SK-N-MC (cell line): ENCODE results near the gene FGD5.

Experiments
- EZH2 ChIP-seq: fragments of 200-600 bp; sonication (generic); IDR thresholded peaks from one replicate; pipeline ENCODE4 v1.6.1; 2017; ENCODE audit warnings: antibody characterized with exemption
- POLR2AphosphoS5 ChIP-seq: IDR thresholded peaks from 2 replicates; pipeline ENCODE4 v1.6.1; 2012; ENCODE audit warnings: mild to moderate bottlenecking, low read depth, low read length, borderline replicate concordance

DNA sequence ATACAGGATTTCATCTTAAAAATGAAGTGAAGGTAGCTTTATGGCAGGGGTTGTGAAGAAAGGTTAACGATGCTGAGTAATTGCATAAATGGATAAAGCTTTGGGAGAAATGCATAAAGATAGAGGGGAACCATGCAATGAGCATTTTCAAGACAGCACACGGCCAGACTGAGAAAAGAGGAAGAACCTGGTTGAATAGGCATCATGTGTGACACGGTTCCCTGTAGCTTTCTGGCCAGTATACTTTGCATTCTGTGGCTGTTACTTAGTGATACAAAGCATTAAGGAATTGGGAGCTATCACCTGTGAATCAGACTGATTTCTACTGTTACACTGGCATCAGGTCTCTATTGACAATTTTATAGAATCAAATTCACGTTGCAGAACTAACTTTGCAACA, 161.9 kb downstream of the FGD5 start:
- no peak for TF ChIP-seq POLR2AphosphoS5
- TF ChIP-seq EZH2, result no peak
